Measurements from ENCODE around the gene ARID1B. TPM values are rescaled to one million over a fixed set of nuclear protein-coding genes. Genes with fewer than 3 reads are reported as not detected.

ARID1B gene
- total RNA-seq, 1 experiment from 2014 or later: 63.9 TPM

- POLR2A ChIA-PET: no interaction called here
- H3K4me1 Mint-ChIP-seq (ENCODE audit: insufficient read depth, unreplicated experiment): peaks cover 5% of the 10 kb centered on the region
- TF ChIP-seq, protein P1, sequence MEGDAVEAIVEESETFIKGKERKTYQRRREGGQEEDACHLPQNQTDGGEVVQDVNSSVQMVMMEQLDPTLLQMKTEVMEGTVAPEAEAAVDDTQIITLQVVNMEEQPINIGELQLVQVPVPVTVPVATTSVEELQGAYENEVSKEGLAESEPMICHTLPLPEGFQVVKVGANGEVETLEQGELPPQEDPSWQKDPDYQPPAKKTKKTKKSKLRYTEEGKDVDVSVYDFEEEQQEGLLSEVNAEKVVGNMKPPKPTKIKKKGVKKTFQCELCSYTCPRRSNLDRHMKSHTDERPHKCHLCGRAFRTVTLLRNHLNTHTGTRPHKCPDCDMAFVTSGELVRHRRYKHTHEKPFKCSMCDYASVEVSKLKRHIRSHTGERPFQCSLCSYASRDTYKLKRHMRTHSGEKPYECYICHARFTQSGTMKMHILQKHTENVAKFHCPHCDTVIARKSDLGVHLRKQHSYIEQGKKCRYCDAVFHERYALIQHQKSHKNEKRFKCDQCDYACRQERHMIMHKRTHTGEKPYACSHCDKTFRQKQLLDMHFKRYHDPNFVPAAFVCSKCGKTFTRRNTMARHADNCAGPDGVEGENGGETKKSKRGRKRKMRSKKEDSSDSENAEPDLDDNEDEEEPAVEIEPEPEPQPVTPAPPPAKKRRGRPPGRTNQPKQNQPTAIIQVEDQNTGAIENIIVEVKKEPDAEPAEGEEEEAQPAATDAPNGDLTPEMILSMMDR (IDR thresholded peaks at IDR 0.05; ENCODE audit: unreplicated experiment): no peak
- intact Hi-C loops (cut with micrococcal nuclease): no loop called here
- BruUV-seq (replicated peaks): no TSS peak
- H3K27ac Mint-ChIP-seq (ENCODE audit: low read depth, unreplicated experiment): peak overlapping the region; percentile 28
- no peak for DNase-seq (ENCODE audit: unreplicated experiment)
- no peaks in the 10 kb centered on the region for H3K9me3 Mint-ChIP-seq (ENCODE audit: unreplicated experiment)
- H3K27me3 Mint-ChIP-seq (ENCODE audit: insufficient read depth, unreplicated experiment): no peaks in the 10 kb centered on the region
- H3K4me3 Mint-ChIP-seq (ENCODE audit: unreplicated experiment): no peak overlapping the region
- CTCF ChIA-PET: no interaction called here
- peaks cover 46% of the 10 kb centered on the region for H3K36me3 Mint-ChIP-seq (ENCODE audit: insufficient read depth, unreplicated experiment)
These were observed 380.1 kb downstream of the ARID1B start for GRCh38 chr6:157157258-157157657.

DNA sequence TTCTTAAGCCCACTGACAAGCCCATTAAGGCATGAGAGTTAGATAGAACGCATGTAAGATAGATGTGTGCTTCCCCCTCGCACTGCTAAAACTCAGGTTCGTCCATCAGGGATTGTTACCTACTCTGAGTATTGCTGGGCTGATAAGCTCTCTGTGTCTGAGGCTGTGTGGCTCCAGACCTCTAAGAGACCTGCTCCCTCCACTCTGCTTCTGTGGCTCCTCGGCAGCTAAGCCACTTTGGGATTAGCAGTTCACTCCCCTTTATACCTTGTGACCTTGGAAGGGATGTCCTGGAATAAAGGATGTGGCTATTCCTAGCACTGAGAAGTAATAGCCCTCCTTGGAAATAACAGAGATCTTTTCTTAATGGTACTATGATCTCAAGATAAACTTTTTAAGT lies 381.3 kb downstream of the ARID1B start:
- peaks cover 5% of the 10 kb centered on the region for H3K4me1 Mint-ChIP-seq (ENCODE audit: insufficient read depth, unreplicated experiment)
- H3K36me3 Mint-ChIP-seq (ENCODE audit: insufficient read depth, unreplicated experiment): peaks cover 51% of the 10 kb centered on the region
- H3K4me3 Mint-ChIP-seq (ENCODE audit: unreplicated experiment): no peak overlapping the region
- TF ChIP-seq, protein P1 (IDR thresholded peaks at IDR 0.05; ENCODE audit: unreplicated experiment): no peak
- ChIA-PET POLR2A (interaction anchor here (1.2 to 2.3 kb wide), 2 partner anchors 9 to 51 kb away, joined by 3 to 8 read pairs; no protein-coding TSS in a partner anchor), CTCF (interaction anchor here (1.2 kb wide), 1 partner anchor 80 kb away, joined by 3 read pairs; no protein-coding TSS in a partner anchor)
- no TSS peak for BruUV-seq (replicated peaks)
- H3K27ac Mint-ChIP-seq (ENCODE audit: low read depth, unreplicated experiment): no peak overlapping the region
- intact Hi-C loops (cut with micrococcal nuclease): no loop called here
- DNase-seq (ENCODE audit: unreplicated experiment): no peak
- H3K9me3 Mint-ChIP-seq (ENCODE audit: unreplicated experiment): no peaks in the 10 kb centered on the region
- H3K27me3 Mint-ChIP-seq (ENCODE audit: insufficient read depth, unreplicated experiment): no peaks in the 10 kb centered on the region

- CTCF ChIA-PET: interaction anchor here (0.6 to 1.2 kb wide), 3 partner anchors 35 to 113 kb away, joined by 3 to 4 read pairs (median 3); no protein-coding TSS in a partner anchor
- Mint-ChIP-seq H3K27me3 (ENCODE audit: insufficient read depth, unreplicated experiment) (no peaks in the 10 kb centered on the region), H3K4me3 (ENCODE audit: unreplicated experiment) (no peak overlapping the region), H3K4me1 (ENCODE audit: insufficient read depth, unreplicated experiment) (peaks cover 5% of the 10 kb centered on the region), H3K9me3 (ENCODE audit: unreplicated experiment) (no peaks in the 10 kb centered on the region), H3K27ac (ENCODE audit: low read depth, unreplicated experiment) (no peak overlapping the region), H3K36me3 (ENCODE audit: insufficient read depth, unreplicated experiment) (peaks cover 48% of the 10 kb centered on the region)
- intact Hi-C loops (cut with micrococcal nuclease): no loop called here
- TF ChIP-seq, protein P1 (IDR thresholded peaks at IDR 0.05; ENCODE audit: unreplicated experiment): no peak
- BruUV-seq (replicated peaks): no TSS peak
- POLR2A ChIA-PET: interaction anchor here (0.6 to 2.3 kb wide), 6 partner anchors 9 to 460 kb away, joined by 3 to 8 read pairs (median 3); no protein-coding TSS in a partner anchor
- DNase-seq (ENCODE audit: unreplicated experiment): no peak
These were observed 381.7 kb downstream of the ARID1B start for GRCh38 chr6:157158897-157159296.

GRCh38 chr6:157159348-157159747 lies 382.2 kb downstream of the ARID1B start:
- ChIA-PET POLR2A (interaction anchor here (0.6 to 2.3 kb wide), 6 partner anchors 9 to 460 kb away, joined by 3 to 8 read pairs (median 3); no protein-coding TSS in a partner anchor), CTCF (interaction anchor here (0.6 to 0.7 kb wide), 2 partner anchors 35 to 113 kb away, joined by 3 to 4 read pairs; no protein-coding TSS in a partner anchor)
- Mint-ChIP-seq H3K9me3 (ENCODE audit: unreplicated experiment) (no peaks in the 10 kb centered on the region), H3K4me1 (ENCODE audit: insufficient read depth, unreplicated experiment) (peaks cover 5% of the 10 kb centered on the region), H3K36me3 (ENCODE audit: insufficient read depth, unreplicated experiment) (peaks cover 44% of the 10 kb centered on the region), H3K27ac (ENCODE audit: low read depth, unreplicated experiment) (no peak overlapping the region), H3K27me3 (ENCODE audit: insufficient read depth, unreplicated experiment) (no peaks in the 10 kb centered on the region), H3K4me3 (ENCODE audit: unreplicated experiment) (no peak overlapping the region)
- intact Hi-C loops (cut with micrococcal nuclease): no loop called here
- BruUV-seq (replicated peaks): no TSS peak
- no peak for DNase-seq (ENCODE audit: unreplicated experiment)
- TF ChIP-seq, protein P1 (IDR thresholded peaks at IDR 0.05; ENCODE audit: unreplicated experiment): no peak

All from MCF 10A (cell line).